Activated naive CD8-positive, alpha-beta T cell treated with anti-CD3 and anti-CD28 coated beads, Interleukin-2, amount 50 U/mL, for 16 hours (primary cell): ENCODE results near the gene SPRR3.

Experiments used
- DNase-seq: peaks from one replicate; pipeline ENCODE4 v3.0.0-alpha.2; 2020; ENCODE audit warnings: low read depth, low spot score

Gene SPRR3

DNA sequence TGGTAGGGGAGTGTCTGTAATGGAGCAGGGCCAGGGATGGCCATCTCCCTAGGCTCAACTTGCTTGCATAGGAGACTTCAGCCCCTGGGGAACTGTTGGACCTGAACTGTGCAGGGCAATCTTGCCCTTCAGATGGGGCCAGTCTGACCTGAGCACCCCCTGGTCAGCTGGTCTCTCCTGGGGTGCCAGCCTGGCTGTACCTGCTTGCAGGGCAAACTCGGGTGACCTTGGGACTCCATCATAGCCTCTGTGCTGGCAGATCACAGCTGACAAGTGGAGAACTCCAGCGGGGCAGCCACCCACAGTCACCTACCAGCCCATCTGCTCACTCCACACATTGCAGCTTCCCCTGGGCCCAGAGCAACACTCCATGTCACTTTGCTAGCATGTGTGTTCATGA is 47.7 kb downstream of the SPRR3 start:
- DNase-seq, result no peak
